Activated T-helper 1 cell treated with Interleukin-2 at 50 U/mL for 16 hours (primary cell): ENCODE data around the gene MAP3K4.

Experiments
- DNase-seq: peaks from one replicate; pipeline ENCODE4 v3.0.0-alpha.2; 2020; ENCODE audit warnings: low read depth

MAP3K4 gene

GRCh38 chr6:161143663-161144430 lies 152.3 kb downstream of the MAP3K4 start:
- DNase-seq: no peak

GRCh38 chr6:161150136-161150535 lies 158.6 kb downstream of the MAP3K4 start:
- DNase-seq: no peak

GRCh38 chr6:161150566-161150965 lies 159.0 kb downstream of the MAP3K4 start:
- DNase-seq: no peak

GRCh38 chr6:161151059-161151645 lies 159.6 kb downstream of the MAP3K4 start:
- DNase-seq: no peak

- no peak for DNase-seq
Measured at GRCh38 chr6:161151660-161152526, 160.3 kb downstream of the MAP3K4 start.

- no peak for DNase-seq
Measured at GRCh38 chr6:161152527-161152862, 160.9 kb downstream of the MAP3K4 start.

GRCh38 chr6:161152907-161153662 lies 161.5 kb downstream of the MAP3K4 start:
- no peak for DNase-seq

- DNase-seq: no peak
Measured at GRCh38 chr6:161153725-161154124, 162.2 kb downstream of the MAP3K4 start.

- DNase-seq: no peak
Measured at GRCh38 chr6:161154796-161155335, 163.3 kb downstream of the MAP3K4 start.

GRCh38 chr6:161161121-161161520 lies 169.6 kb downstream of the MAP3K4 start:
- no peak for DNase-seq

- DNase-seq: no peak
Measured at GRCh38 chr6:161161889-161162624, 170.5 kb downstream of the MAP3K4 start.

GRCh38 chr6:161162722-161163121 lies 171.2 kb downstream of the MAP3K4 start:
- DNase-seq: no peak

GRCh38 chr6:161163466-161164181 lies 172.1 kb downstream of the MAP3K4 start:
- no peak for DNase-seq

- DNase-seq: no peak
Measured at GRCh38 chr6:161164182-161164625, 172.6 kb downstream of the MAP3K4 start.

GRCh38 chr6:161166176-161166575 lies 174.6 kb downstream of the MAP3K4 start:
- DNase-seq: no peak

GRCh38 chr6:161166677-161167076 lies 175.1 kb downstream of the MAP3K4 start:
- no peak for DNase-seq
